T-helper 1 cell (primary cell): ENCODE data around the gene ATP5ME.
"Not testable (repeated sequence)": the region's sequence is repeated elsewhere in the genome, so short reads cannot be mapped to it uniquely, and the experiment has no call there.

Experiments
- DNase-seq, 5 donors: peaks; one replicate each; pipeline ENCODE4 v3.0.0-alpha.2; 2012 to 2020

ATP5ME gene

GRCh38 chr4:704971-705277 lies 30.8 kb upstream of the ATP5ME start:
- no peak for DNase-seq

GRCh38 chr4:704198-704891 lies 30.3 kb upstream of the ATP5ME start:
- no peak for DNase-seq

- no peak for DNase-seq
Observed at GRCh38 chr4:703336-704197, 29.5 kb upstream of the ATP5ME start.

- DNase-seq, result no peak
Observed at GRCh38 chr4:702618-703048, 28.6 kb upstream of the ATP5ME start.

GRCh38 chr4:700587-701264 lies 26.6 kb upstream of the ATP5ME start:
- DNase-seq, result no peak

- DNase-seq, result no peak
Observed at GRCh38 chr4:699816-700580, 25.9 kb upstream of the ATP5ME start.

- not testable (repeated sequence) for DNase-seq
Observed at GRCh38 chr4:694341-694940, 20.4 kb upstream of the ATP5ME start.

GRCh38 chr4:692771-693554 lies 18.9 kb upstream of the ATP5ME start:
- DNase-seq, result no peak

- DNase-seq, result no peak
Observed at GRCh38 chr4:689723-690122, 15.6 kb upstream of the ATP5ME start.

GRCh38 chr4:688854-689681 lies 15.0 kb upstream of the ATP5ME start, which contains the start of gene SLC49A3:
TSS of gene SLC49A3 (minus strand) at chr4:689151. CDS start at chr4:689127, 24 bp downstream.
- DNase-seq, result no peak

- DNase-seq, result no peak
Observed at GRCh38 chr4:687971-688853, 14.1 kb upstream of the ATP5ME start.

GRCh38 chr4:687048-687970 lies 13.2 kb upstream of the ATP5ME start:
- no peak for DNase-seq

GRCh38 chr4:686413-687040 lies 12.5 kb upstream of the ATP5ME start:
- no peak for DNase-seq

GRCh38 chr4:685679-686412 lies 11.8 kb upstream of the ATP5ME start:
- DNase-seq, result no peak

GRCh38 chr4:684623-685327 lies 10.7 kb upstream of the ATP5ME start:
- DNase-seq, result no peak

GRCh38 chr4:683982-684622 lies 10.0 kb upstream of the ATP5ME start:
- DNase-seq, result peak in 1 of 5 donors; percentile 45
